ENCODE data around the gene GCK.

GCK gene

DNA sequence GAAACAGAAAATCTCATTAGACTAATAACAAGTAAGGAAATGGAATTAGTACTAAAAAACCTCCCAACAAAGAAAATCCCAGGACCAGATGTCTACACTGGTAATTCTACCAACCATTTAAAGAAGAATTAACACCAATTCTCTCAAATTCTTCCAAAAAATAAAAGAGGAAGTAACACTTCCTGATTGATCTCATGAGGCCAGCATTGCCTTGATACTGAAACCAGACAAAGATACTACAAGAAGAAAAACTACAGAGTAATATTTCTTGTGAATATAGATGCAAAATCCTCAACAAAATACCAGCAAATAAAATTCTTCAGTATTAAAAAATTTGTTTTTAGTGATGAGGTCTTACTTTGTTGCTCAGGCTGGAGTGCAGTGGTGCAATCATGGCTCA lies 21.3 kb downstream of the GCK start:
- no peaks in the 10 kb centered on the region for H3K27me3 ChIP-seq
- TF ChIP-seq, protein P1, sequence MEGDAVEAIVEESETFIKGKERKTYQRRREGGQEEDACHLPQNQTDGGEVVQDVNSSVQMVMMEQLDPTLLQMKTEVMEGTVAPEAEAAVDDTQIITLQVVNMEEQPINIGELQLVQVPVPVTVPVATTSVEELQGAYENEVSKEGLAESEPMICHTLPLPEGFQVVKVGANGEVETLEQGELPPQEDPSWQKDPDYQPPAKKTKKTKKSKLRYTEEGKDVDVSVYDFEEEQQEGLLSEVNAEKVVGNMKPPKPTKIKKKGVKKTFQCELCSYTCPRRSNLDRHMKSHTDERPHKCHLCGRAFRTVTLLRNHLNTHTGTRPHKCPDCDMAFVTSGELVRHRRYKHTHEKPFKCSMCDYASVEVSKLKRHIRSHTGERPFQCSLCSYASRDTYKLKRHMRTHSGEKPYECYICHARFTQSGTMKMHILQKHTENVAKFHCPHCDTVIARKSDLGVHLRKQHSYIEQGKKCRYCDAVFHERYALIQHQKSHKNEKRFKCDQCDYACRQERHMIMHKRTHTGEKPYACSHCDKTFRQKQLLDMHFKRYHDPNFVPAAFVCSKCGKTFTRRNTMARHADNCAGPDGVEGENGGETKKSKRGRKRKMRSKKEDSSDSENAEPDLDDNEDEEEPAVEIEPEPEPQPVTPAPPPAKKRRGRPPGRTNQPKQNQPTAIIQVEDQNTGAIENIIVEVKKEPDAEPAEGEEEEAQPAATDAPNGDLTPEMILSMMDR (IDR thresholded peaks at IDR 0.05; ENCODE audit: low read depth, low read length), result no peak
- H3K36me3 ChIP-seq, result no peaks in the 10 kb centered on the region
- no peak overlapping the region for H3K4me3 ChIP-seq (ENCODE audit: low read depth, low read length)
- no peaks in the 10 kb centered on the region for H3K9me3 ChIP-seq
- H3K4me1 ChIP-seq, result no peaks in the 10 kb centered on the region
- DNase-seq, result no peak

GRCh38 chr7:44163591-44163990 lies 25.6 kb downstream of the GCK start:
- Histone ChIP-seq H3K4me3 (ENCODE audit: low read depth, low read length) (no peak overlapping the region), H3K4me1 (no peaks in the 10 kb centered on the region), H3K36me3 (no peaks in the 10 kb centered on the region), H3K9me3 (no peaks in the 10 kb centered on the region), H3K27me3 (no peaks in the 10 kb centered on the region)
- no peak for DNase-seq
- TF ChIP-seq, protein P1 (IDR thresholded peaks at IDR 0.05; ENCODE audit: low read depth, low read length), result no peak

DNA sequence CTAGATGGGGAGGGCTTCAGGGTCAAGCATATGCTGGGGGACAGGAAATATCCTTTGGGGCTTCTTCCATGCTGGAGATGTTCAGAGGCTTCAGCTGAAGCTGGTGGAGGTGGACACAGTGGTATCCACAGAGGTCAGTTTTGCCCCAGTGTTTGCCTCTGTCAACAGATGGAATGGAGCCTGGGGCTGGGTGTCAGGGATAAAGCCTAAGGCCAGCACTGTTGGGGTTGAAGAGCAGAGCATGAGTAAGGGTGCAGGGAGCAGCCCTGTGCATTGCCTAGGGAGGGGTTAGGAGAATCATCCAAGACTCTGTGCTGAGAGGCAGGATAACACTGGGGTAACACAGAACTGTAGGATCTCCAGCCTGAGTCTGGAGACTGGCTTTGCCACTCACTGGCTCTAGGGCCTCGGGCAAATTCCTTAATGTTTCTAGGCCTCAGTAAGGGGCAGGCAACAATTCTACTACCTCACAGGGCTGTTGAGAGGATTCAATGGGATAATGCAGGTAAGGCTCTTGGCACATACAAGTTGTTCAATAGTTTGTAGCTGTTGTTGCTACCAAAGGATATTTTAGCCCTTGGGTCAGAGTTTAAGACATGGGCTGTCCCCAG lies 26.3 kb downstream of the GCK start:
- no peak for DNase-seq
- Histone ChIP-seq H3K4me1 (no peaks in the 10 kb centered on the region), H3K36me3 (no peaks in the 10 kb centered on the region), H3K9me3 (no peaks in the 10 kb centered on the region), H3K27me3 (no peaks in the 10 kb centered on the region), H3K4me3 (ENCODE audit: low read depth, low read length) (no peak overlapping the region)
- TF ChIP-seq, protein P1 (IDR thresholded peaks at IDR 0.05; ENCODE audit: low read depth, low read length), result no peak

- Histone ChIP-seq H3K27me3 (no peaks in the 10 kb centered on the region), H3K4me3 (ENCODE audit: low read depth, low read length) (no peak overlapping the region), H3K4me1 (no peaks in the 10 kb centered on the region), H3K36me3 (no peaks in the 10 kb centered on the region), H3K9me3 (no peaks in the 10 kb centered on the region)
- TF ChIP-seq, protein P1 (IDR thresholded peaks at IDR 0.05; ENCODE audit: low read depth, low read length), result no peak
- DNase-seq, result no peak
Measured at GRCh38 chr7:44162179-44162578, 27.1 kb downstream of the GCK start.

DNA sequence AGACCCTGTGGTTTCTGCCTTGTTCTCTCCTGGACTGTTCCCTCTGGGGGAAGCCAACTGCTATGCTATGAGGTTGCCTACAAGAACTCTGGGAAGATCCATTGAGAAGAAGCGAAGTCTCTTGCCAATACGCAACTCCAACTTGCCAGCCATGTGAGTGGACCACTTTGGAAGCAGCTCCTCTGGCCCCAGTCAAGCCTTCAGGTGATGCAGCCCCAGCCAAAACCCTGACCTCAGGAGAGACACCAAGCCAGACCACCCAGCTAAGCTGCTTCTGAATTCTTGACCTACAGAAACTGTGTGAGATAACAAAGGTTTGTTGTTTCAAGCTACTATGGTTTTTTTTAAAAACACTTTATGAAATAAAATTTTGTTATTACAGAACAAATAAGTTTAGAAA lies 27.9 kb downstream of the GCK start:
- no peak overlapping the region for H3K4me3 ChIP-seq (ENCODE audit: low read depth, low read length)
- H3K27me3 ChIP-seq, result no peaks in the 10 kb centered on the region
- DNase-seq, result no peak
- TF ChIP-seq, protein P1 (IDR thresholded peaks at IDR 0.05; ENCODE audit: low read depth, low read length), result no peak
- H3K9me3 ChIP-seq, result no peaks in the 10 kb centered on the region
- no peaks in the 10 kb centered on the region for H3K4me1 ChIP-seq
- H3K36me3 ChIP-seq, result no peaks in the 10 kb centered on the region

DNA sequence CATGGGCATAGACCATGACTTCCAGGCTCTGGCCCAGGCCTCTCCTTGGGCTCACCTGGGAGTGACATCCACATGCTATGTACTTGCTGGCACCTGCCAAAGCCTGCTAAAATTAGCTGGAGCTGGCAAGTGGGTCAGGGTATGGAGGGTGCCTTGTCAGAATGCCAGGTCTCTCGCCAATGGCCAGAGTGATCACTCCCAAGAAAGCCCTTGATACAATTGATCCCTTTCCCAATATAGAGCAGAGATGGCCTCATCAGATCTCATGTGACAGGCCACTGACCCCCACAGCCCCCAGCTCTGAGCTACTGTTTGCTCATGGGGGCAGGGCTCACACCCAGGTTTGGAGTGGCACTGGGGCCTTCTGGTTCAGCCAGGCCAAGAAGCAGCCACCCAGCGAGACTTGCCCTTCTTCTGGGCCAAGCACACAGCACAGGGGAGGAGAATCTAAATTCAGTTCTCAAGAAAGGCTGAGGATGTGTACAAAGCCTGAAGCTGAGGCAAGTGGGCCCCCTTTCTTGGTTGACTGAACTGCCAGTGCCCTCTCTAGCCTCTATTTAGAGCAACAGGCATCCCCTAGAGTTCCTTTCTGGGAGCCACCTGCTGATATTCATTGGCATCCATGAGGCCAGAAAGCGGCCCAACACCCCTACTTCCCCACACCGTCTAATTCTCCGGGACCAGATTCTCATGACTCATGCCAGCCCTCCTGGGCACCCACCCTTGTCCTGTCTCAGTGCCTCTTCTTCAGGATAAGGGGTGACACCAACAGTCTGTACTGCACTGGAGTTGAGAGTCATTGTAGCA lies 29.2 kb downstream of the GCK start:
- Histone ChIP-seq H3K9me3 (no peaks in the 10 kb centered on the region), H3K4me3 (ENCODE audit: low read depth, low read length) (no peak overlapping the region), H3K4me1 (no peaks in the 10 kb centered on the region), H3K36me3 (no peaks in the 10 kb centered on the region), H3K27me3 (no peaks in the 10 kb centered on the region)
- TF ChIP-seq, protein P1 (IDR thresholded peaks at IDR 0.05; ENCODE audit: low read depth, low read length), result no peak
- no peak for DNase-seq

Measured in BE2C (cell line).